GM12878 (cell line): ENCODE results near the gene DNAJC3. TPM values are rescaled to one million over a fixed set of nuclear protein-coding genes. Genes with fewer than 3 reads are reported as not detected.

Experiments used
- ATAC-seq: fragments of 200-7000 bp; cut with Tn5 transposase; 3 replicates; pipeline ENCODE4 v1.9.1; 2020; ENCODE audit warnings: mild to moderate bottlenecking, moderate library complexity
- BruUV-seq: library from RNA; stranded (reverse); fragments of 400-500 nt; replicated peaks from 2 replicates; lab custom pipeline; 2021; lab: Mats Ljungman, UMichigan
- CTCF ChIA-PET: fragments of 300-600 bp; sonication (Branson Sonifier 250); formaldehyde crosslinking; extraction: SDS; loops from one replicate; lab custom pipeline; 2021; ENCODE audit warnings: inconsistent platforms; lab: Yijun Ruan, JAX
- POLR2A ChIA-PET: fragments of 350-600 bp; formaldehyde crosslinking; extraction: SDS; loops from one replicate; lab custom pipeline; 2021; ENCODE audit warnings: inconsistent platforms; lab: Charles Lee
- RAD21 ChIA-PET: fragments of 300-600 bp; sonication (Branson Sonifier 250); formaldehyde crosslinking; loops from one replicate; lab custom pipeline; 2023; ENCODE audit warnings: antibody characterized with exemption; ENCODE audit not compliant: unreplicated experiment; lab: Charles Lee
- SMC1A ChIA-PET: fragments of 300-600 bp; sonication (Branson Sonifier 250); formaldehyde crosslinking; loops from one replicate; lab custom pipeline; 2023; ENCODE audit not compliant: unreplicated experiment, uncharacterized antibody; lab: Charles Lee
- DNase-seq: peaks from one replicate; pipeline ENCODE4 v3.0.0-alpha.2; 2011; ENCODE audit warnings: low read depth, low spot score
- FAIRE-seq: peaks from 3 replicates; lab custom pipeline; 2011; peaks lifted over from hg19 to GRCh38; lab: Jason Lieb, UNC
- H2AFZ ChIP-seq: 2 replicates; pipeline ENCODE4 v1.6.0; 2011; ENCODE audit warnings: low read depth, low read length, control low read depth; ENCODE audit not compliant: control insufficient read depth
- H3K27ac ChIP-seq: 2 replicates; pipeline ENCODE4 v1.5.1; 2011; ENCODE audit warnings: control low read depth; ENCODE audit not compliant: control insufficient read depth, insufficient read depth
- H3K27me3 ChIP-seq, 2 experiments: replicated peaks in 1 of 2; 2 replicates each; pipeline versions ENCODE4 v1.6.0 to v1.6.1; 2011; ENCODE audit warnings: low read length in 1 of 2; ENCODE audit not compliant: control insufficient read depth in 2 of 2, insufficient read depth in 2 of 2
- H3K36me3 ChIP-seq, 2 experiments: 2 replicates each; pipeline ENCODE4 v1.5.1; 2011; ENCODE audit warnings: low read length in 1 of 2; ENCODE audit not compliant: control insufficient read depth in 2 of 2, insufficient read depth in 2 of 2
- H3K4me1 ChIP-seq: 2 replicates; pipeline ENCODE4 v1.6.1; 2011; ENCODE audit warnings: mild to moderate bottlenecking, low read length, moderate library complexity, mixed read lengths; ENCODE audit not compliant: control insufficient read depth, insufficient read depth
- H3K4me2 ChIP-seq: 2 replicates; pipeline ENCODE4 v1.6.0; 2011; ENCODE audit warnings: control low read depth; ENCODE audit not compliant: control insufficient read depth, insufficient read depth
- H3K4me3 ChIP-seq: fragments of 200-600 bp; sonication (generic); 2 replicates; pipeline ENCODE4 v1.5.1; 2016
- H3K79me2 ChIP-seq: 2 replicates; pipeline ENCODE4 v1.6.0; 2011; ENCODE audit warnings: low read length; ENCODE audit not compliant: control insufficient read depth, insufficient read depth
- H3K9ac ChIP-seq: 2 replicates; pipeline ENCODE4 v1.8.0; 2011; ENCODE audit warnings: low read length, control low read depth, mixed read lengths; ENCODE audit not compliant: control insufficient read depth, insufficient read depth
- H3K9me3 ChIP-seq: replicated peaks from 3 replicates; pipeline ENCODE4 v1.5.1; 2011; ENCODE audit warnings: mild to moderate bottlenecking, low read length; ENCODE audit not compliant: control insufficient read depth, insufficient read depth
- H4K20me1 ChIP-seq: 2 replicates; pipeline ENCODE4 v1.6.0; 2011; ENCODE audit not compliant: control insufficient read depth, insufficient read depth
- CBX3 ChIP-seq: fragments of 200-600 bp; sonication (generic); IDR thresholded peaks from 2 replicates; pipeline ENCODE4 v1.6.1; 2016; ENCODE audit warnings: low read depth, borderline replicate concordance
- CBX5 ChIP-seq: sonication (generic); IDR thresholded peaks from 2 replicates; pipeline ENCODE4 v1.6.1; 2016; ENCODE audit warnings: low read depth, moderate library complexity, mild to moderate bottlenecking, inconsistent platforms
- CEBPB ChIP-seq, 2 experiments: fragments of 150-350 bp in 1 of 2; IDR thresholded peaks; 2 replicates each; pipeline ENCODE4 v1.6.1; 2012 to 2014; ENCODE audit warnings: low read depth in 2 of 2, low read length in 2 of 2, borderline replicate concordance in 1 of 2, inconsistent platforms in 1 of 2
- CHD4 ChIP-seq: fragments of 200-600 bp; sonication (generic); IDR thresholded peaks from 2 replicates; pipeline ENCODE4 v1.6.1; 2016; ENCODE audit warnings: mild to moderate bottlenecking
- E4F1 ChIP-seq: fragments of 450-650 bp; IDR thresholded peaks from 2 replicates; pipeline ENCODE4 v1.6.1; 2018; ENCODE audit warnings: borderline replicate concordance, mild to moderate bottlenecking; ENCODE audit not compliant: partially characterized antibody
- HDAC2 ChIP-seq: fragments of 200-600 bp; sonication (generic); IDR thresholded peaks from 2 replicates; pipeline ENCODE4 v1.6.1; 2017
- IKZF1 ChIP-seq: fragments of 450-650 bp; conservative IDR thresholded peaks from 2 replicates; pipeline ENCODE4 v1.6.1; 2017; ENCODE audit warnings: antibody characterized with exemption, mild to moderate bottlenecking
- IRF5 ChIP-seq: fragments of 450-650 bp; IDR thresholded peaks from 2 replicates; pipeline ENCODE4 v1.6.1; 2017; ENCODE audit warnings: borderline replicate concordance
- MAX ChIP-seq: IDR thresholded peaks from 2 replicates; pipeline ENCODE4 v1.6.1; 2012; ENCODE audit warnings: low read depth, low read length, improper control_type of control experiment
- MTA3 ChIP-seq: IDR thresholded peaks from 2 replicates; pipeline ENCODE4 v1.6.1; 2012; ENCODE audit warnings: low read length, inconsistent platforms, borderline replicate concordance
- MYC ChIP-seq: IDR thresholded peaks from 2 replicates; pipeline ENCODE4 v1.6.1; 2011; ENCODE audit warnings: mild to moderate bottlenecking, low read length, moderate library complexity, inconsistent platforms; ENCODE audit not compliant: insufficient read depth, insufficient replicate concordance, insufficient read length, severe bottlenecking
- NFIC ChIP-seq: IDR thresholded peaks from 2 replicates; pipeline ENCODE4 v1.6.1; 2012; ENCODE audit warnings: low read depth, mild to moderate bottlenecking, inconsistent platforms, low read length, moderate library complexity
- NR2C1 ChIP-seq: fragments of 450-650 bp; IDR thresholded peaks from 2 replicates; pipeline ENCODE4 v1.6.1; 2017; ENCODE audit warnings: antibody characterized with exemption, mild to moderate bottlenecking, moderate library complexity
- RB1 ChIP-seq: fragments of 450-650 bp; formaldehyde crosslinking; IDR thresholded peaks from 2 replicates; pipeline ENCODE4 v1.6.1; 2017; ENCODE audit warnings: mild to moderate bottlenecking, borderline replicate concordance
- SIN3A ChIP-seq: IDR thresholded peaks from 2 replicates; pipeline ENCODE4 v1.6.1; 2012; ENCODE audit warnings: low read depth, low read length, improper control_type of control experiment
- SMARCA5 ChIP-seq: fragments of 450-650 bp; IDR thresholded peaks from 2 replicates; pipeline ENCODE4 v1.6.1; 2017; ENCODE audit warnings: mild to moderate bottlenecking
- SUZ12 ChIP-seq: fragments of 200-600 bp; sonication (generic); IDR thresholded peaks from one replicate; pipeline ENCODE4 v1.6.1; 2018; ENCODE audit warnings: antibody characterized with exemption, mild to moderate bottlenecking; ENCODE audit not compliant: unreplicated experiment
- ZBTB33 ChIP-seq: fragments of 450-650 bp; IDR thresholded peaks from 2 replicates; pipeline ENCODE4 v1.6.1; 2017; ENCODE audit warnings: mild to moderate bottlenecking
- WGBS: methylation state at CpG from one replicate; pipeline ENCODE4 v1.1.6; 2016; ENCODE audit warnings: low lambda C conversion rate; ENCODE audit not compliant: insufficient replicate concordance, insufficient coverage; ENCODE audit errors: missing lambda C conversion rate; 5-methylcytosine and 5-hydroxymethylcytosine counted together
- in situ Hi-C: fragments of 300-500 bp; cut with MboI; formaldehyde crosslinking; loops from 9 replicates; pipeline ENCODE4 v1.14.3; 2018; ENCODE audit warnings: mixed read lengths
- intact Hi-C: fragments of 100-400 bp; cut with micrococcal nuclease; formaldehyde crosslinking; loops from one replicate; pipeline ENCODE4 v1.14.2; 2022; ENCODE audit not compliant: unreplicated experiment
- polyA plus RNA-seq, 11 experiments: library from polyadenylated mRNA; depleted of rRNA in 4 of 11; unstranded in 6 of 11; stranded (reverse) in 5 of 11; fragments of >200 nt; fragmentation: Nextera tagmentation in 4 of 11; fragmentation: Illumina TruSeq in 1 of 11; extraction: Ambion mirVana in 4 of 11; extraction: Trizol in 1 of 11; gene quantifications; 1 replicate in 1 of 11; 2 replicates in 10 of 11; pipeline versions ENCODE4 v1.2.1 to v1.2.3, GENCODE V29; 2011 to 2016; ENCODE audit warnings: inconsistent platforms in 2 of 11, missing spikeins in 2 of 11, low read depth in 1 of 11
- total RNA-seq, 4 experiments: library from RNA; depleted of rRNA in 3 of 4; stranded (reverse); fragments of >200 nt in 3 of 4; fragmentation: Illumina TruSeq in 1 of 4; extraction: Trizol in 1 of 4; gene quantifications; 2 replicates each; pipeline versions ENCODE4 v1.2.1 to v1.2.3, GENCODE V29; 2013 to 2021

The DNAJC3 gene
- total and polyA plus RNA-seq, 10 of the 15 experiments (the other 5 are each of a cell fraction or from before 2014, with no cell fraction given), result 9.3 to 37.4 (median 19.0) TPM

- Histone ChIP-seq H3K4me2 (no peak overlapping the region), H2AFZ (no peak overlapping the region), H3K36me3 (no peaks in the 10 kb centered on the region), H4K20me1 (no peaks in the 10 kb centered on the region), H3K27me3 (no peaks in the 10 kb centered on the region), H3K4me3 (no peak overlapping the region), H3K9ac (no peak overlapping the region), H3K9me3 (no peaks in the 10 kb centered on the region; the same call in 2 of the 3 replicates), H3K79me2 (no peaks in the 10 kb centered on the region), H3K27ac (no peak overlapping the region), H3K4me1 (no peaks in the 10 kb centered on the region)
- no peak for FAIRE-seq
- TF ChIP-seq CEBPB (IDR thresholded peaks at IDR 0.05; ENCODE audit: borderline replicate concordance in 1 of 2, low read depth in 2 of 2, low read length in 2 of 2), result no peak
- TF ChIP-seq HDAC2, result no peak
- TF ChIP-seq MYC, result no peak
- TF ChIP-seq SUZ12, result no peak
- no peak for TF ChIP-seq RB1
- TF ChIP-seq NR2C1, result no peak
- TF ChIP-seq CBX5, result no peak
- no peak for TF ChIP-seq IKZF1
- TF ChIP-seq SMARCA5, result no peak
- no peak for TF ChIP-seq CBX3
- TF ChIP-seq IRF5, result no peak
- TF ChIP-seq ZBTB33, result no peak
- no peak for TF ChIP-seq MTA3
- TF ChIP-seq MAX, result no peak
- no peak for TF ChIP-seq CHD4
- no peak for TF ChIP-seq NFIC
- TF ChIP-seq SIN3A, result no peak
- no peak for TF ChIP-seq E4F1
- no peak for DNase-seq
- RAD21 ChIA-PET, result no interaction called here
- CTCF ChIA-PET, result no interaction called here
- intact Hi-C loops, result no loop called here
- SMC1A ChIA-PET, result no interaction called here
- 15% methylated on average over 5 of the region's 5 CpGs for WGBS
- BruUV-seq, result no TSS peak
- POLR2A ChIA-PET, result no interaction called here
- ATAC-seq, result no peak
- in situ Hi-C loops, result no loop called here
Measured at GRCh38 chr13:95650696-95651095, 26.2 kb upstream of the DNAJC3 start.
